Fibroblast of gingiva (primary cell): Measurements from ENCODE around the gene ANKRD37.

Experiments used
- DNase-seq: peaks from one replicate; pipeline ENCODE4 v3.0.0-alpha.2; 2011; ENCODE audit warnings: low read depth

Gene ANKRD37

DNA sequence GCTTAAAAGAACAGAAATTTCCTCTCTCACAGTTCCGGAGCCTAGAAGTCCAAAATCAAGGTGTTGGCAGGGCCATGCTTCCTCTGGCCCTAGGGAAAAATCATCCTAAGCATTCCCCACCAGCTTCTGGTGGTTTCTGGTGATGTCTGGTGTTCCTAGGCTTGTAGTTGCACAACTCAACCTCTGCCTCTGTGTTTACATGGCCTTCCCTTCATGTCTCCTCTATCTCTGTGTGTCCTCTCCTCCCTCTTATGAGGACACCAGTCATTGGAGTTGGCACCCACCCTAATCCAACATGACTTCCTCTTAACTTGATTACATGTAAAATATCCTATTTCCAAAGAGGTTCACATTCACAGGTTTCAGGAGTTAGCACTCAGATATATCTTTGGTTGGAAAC lies 16.3 kb upstream of the ANKRD37 start:
- DNase-seq: no peak

DNA sequence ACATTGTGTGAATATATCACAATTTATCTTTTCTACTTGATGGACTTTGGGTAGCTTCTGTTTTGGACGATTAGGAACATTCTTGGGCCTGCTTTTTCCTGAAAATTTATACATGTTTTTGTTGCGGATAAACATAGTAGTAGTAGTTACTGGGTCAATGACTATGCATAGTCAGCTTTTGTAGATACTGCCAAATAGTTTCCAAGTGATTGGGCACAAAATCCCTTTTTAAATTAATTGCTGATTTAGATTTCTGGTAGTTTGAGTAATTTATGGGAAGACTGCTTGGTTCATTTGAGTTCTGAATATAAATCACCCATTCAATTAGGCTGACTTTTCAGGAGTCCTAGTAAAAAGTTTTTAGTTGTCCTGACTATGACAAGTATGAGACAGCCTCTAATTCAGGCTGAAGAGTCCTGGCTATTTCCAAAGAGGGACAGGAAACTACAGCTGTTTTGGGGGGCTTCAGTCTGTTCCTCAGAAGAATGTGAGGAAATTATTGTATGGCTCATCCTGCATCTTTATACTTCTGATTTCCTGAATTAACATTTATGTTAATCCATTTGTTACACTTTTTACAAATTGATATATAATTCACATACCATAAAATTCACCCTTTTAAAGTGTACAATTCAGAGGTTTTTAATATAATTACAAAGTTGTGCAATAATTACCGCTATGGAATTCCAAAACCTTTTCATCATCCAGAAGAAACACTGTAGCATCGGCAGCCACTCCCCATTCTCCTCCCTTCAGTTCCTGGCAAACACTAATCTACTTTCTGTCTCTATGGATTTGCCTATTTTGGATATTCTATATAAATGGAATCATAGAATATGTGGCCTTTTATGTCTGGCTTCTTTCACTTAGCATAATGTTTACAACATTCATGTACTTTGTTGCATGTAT lies 15.1 kb upstream of the ANKRD37 start:
- peak; percentile 18 for DNase-seq

DNA sequence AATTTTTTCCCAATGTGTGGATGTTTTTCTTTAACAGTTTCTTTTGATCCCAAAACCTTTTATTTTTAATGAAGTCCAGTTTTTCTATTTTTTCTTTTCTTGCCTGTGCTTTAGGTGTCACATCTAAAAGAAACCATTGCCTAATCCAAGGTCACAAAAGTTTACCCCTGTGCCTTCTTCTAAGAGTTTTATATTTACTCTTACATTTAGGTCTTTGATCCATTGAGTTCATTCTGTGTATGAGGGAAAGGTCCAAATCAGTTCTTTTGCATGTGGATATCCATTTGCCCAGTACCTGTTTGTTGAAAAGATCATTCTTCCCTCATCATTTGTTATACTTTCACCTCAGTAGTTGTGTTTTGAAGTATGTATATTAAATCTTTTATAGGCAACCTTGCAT lies 13.9 kb upstream of the ANKRD37 start:
- DNase-seq: no peak

DNA sequence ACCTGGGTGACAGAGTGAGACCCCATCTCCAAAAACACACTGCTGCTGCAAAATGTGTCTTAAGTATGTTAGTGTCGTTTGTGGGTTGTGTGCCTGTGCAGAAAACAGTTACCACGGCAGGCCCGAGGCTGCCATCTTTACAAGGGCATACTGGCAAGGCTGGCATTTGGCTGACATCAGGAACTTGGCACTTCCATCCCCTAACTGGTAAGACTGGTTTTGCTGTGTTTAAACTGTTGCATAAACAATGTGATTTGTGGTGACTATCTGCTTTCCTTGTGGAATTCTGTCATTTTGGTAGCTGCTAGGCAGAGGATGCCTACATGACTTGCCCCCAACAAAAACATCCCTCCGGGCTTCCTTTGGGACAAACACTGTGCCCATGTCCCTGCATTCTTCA lies 13.2 kb upstream of the ANKRD37 start:
- DNase-seq: no peak

DNA sequence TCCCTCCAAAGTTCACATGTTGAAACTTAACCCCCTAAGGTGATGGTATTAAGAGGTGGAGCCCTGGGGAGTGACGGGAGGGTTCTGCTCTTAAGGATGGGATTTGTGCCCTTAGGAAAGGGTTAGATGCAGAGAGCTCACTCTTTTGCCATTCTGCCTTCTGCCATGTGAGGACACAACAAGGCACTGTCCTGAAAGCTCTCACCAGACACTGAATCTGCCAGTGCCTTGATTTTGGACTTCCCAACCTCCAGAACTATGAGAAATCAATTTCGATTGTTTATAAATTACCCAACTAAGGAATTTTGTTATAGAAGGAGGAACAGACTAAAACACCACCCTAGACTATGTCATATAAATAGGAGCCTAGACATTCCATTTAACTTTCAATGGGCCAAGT lies 12.6 kb upstream of the ANKRD37 start:
- DNase-seq: no peak

DNA sequence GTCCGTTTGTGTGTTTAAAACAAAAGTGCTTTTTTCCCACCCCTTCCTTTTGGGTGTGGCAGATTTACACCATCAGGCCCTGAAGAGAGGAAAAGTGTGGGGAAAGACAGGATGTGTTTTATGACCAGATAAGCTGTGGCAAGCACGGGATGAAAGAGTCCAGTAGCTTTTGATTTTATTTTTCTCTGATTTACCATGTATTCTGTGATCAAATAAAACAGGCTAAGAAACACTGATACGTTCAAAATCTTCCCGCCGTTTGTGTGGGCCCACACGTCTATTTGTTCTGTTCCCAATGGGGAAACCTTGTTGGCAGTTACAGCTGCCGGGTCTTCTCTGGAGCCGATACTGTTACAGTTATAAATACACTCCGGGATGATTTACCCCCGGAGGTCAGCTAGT lies 11.7 kb upstream of the ANKRD37 start:
- DNase-seq: no peak

DNA sequence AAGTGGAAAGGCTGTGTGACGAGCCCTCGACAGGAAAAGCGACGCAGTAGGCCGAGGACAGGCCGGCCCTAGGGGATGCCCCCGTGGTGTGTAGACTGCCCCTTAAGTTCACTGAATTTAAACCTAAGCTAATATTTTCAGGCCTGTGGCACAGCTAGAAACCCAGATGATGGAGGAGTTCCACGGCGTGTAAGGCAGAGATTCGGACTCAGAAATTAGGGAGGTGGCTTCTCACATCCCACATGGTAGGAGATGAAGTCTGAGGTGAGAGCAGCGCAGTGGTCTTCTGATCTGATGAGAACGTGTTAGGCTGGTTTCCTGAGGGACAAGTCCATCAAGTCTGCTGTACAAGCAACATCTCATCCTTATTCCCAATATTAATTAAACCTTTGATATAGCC lies 8.7 kb upstream of the ANKRD37 start:
- no peak for DNase-seq

DNA sequence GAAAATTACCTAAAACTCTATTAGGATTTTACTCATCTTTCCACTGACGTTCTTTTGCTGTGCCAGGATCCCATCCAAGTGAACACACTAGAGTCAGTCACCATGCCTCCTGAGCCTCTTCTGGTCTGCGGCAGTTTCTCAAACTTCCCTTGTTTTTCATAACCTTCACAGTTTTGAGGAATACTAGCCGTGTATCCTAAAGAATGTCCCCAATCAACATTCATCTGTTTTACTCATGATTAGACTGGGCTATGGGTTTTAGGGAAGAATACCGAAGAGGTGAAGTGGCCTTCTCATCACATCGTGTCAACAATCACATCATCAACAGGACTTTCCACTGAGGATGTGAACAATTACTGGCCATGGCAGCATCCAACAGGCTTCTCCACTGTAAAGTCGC lies 5.7 kb upstream of the ANKRD37 start:
- no peak for DNase-seq

DNA sequence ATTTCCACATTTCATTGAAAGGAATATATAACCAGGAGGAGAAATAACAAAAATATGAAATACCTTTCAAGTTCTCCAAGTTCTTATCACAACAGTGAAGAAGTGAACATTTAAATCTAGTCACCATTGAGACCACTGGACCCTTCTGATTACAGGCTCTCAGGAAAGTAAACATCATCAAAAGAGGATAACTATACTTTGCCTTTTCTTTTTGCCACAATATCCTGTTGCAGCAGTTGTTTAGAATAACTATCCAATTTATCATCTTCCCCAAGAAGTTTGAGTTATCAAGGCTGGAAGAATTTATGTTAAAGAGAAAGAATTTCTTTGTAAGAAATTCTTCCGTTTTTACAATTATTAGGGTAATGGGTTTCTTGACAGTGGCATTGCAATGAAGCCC lies 4.5 kb upstream of the ANKRD37 start:
- no peak for DNase-seq

DNA sequence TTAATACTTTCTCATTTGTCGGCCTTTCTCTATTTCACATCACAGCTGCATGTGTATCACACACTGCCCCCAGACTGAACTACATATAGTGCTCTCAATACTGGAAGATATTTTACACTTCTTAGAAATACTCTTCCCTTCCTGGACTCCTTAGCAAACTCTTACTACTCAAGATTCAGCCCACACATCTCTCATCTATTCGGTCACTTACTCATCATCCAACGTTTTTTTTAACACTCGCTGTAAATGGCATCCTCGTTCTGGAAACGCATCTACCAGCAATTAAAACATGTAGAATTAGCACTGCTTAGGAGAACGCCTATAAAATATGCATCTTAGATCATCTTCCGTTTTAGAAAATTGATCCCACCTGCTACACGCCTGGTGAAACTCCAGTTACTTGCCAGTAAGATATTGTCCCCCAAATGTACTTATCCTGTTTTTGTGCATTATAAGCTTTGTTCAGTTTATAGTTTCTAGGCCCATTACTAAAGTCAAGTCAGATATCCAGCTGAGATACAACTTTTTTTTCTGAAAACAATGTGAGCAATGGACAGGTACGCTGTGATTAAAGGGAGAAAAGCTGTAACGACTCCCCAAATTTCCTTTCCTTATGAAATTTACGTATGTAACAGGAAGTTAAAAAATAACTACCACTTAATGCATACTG lies 1.9 kb upstream of the ANKRD37 start:
- DNase-seq: no peak

DNA sequence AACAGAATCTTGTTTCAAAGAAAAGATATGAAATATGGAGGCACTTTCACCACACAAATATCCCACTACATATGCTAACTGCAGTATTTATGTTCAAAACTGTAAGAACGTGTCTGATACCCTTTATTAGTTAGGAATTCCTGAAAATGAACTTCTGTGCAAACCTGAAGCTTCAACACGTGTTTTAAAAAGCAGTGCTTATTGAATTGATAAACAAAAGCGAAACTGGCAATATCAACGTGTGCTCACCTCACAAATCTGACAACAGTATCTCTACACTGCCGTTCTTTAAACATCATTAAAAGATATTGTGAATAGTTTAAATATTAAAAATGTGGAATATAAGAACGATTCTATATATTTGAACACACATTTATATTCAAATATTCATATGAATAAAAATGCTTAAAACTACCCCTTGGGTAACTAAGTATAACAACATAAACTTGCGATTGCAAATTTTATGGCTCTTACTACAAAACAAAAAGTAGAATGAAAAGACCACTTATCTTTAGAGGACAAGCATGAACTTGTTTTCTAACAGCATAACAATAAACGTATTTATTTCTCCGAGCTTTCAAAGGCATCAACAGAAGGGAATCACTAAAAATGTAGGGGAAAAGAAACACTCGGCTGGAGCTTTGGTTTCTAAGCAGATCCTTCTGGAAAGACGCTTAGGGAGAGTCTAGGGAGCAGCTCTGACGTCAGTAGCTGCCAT lies 1.2 kb upstream of the ANKRD37 start, which contains the start of gene LRP2BP:
Gene LRP2BP, minus strand, starts transcription at position 687 of the 718 bp plus-strand sequence. CDS start 17,738 bp downstream, outside the sequence.
- no peak for DNase-seq

DNA sequence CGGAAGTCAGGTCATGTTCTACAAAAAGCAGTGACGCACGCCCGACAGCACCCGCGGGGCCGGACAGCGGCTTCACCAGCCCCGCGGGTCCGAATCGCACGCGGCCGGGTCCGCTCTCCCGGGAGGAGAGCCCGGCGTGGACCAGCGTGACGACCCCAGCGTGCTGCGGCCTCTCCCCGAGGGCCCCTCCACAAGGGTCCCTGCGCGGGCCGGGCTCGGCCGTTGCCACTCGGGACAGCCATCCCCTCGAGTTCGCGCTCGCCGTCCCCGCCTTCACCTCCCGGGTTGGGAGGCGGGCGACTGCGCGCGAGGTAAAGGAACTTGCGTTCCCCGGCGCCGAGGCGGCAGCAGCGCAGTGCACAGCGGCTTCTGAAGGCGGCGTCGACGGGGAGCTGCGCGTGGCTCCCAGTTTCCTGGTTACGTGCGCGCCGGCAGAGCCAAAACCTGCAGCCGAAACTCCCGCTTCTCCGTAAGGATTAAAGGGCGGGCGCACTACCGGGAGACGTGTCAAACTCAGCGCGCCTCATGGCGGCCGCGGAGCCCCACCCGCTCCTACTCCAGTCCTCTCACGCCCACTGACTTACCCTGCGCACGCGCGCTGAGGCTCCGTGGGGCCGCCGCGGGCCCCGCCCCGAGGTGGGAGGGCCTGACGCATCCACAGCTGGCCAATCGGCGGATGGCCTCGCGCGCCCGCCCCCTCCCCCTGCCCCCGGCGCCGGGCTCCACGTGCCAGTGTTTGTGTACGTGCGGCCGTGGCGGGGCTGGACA lies 501 bp upstream of the ANKRD37 start:
- DNase-seq: peak; percentile 96

DNA sequence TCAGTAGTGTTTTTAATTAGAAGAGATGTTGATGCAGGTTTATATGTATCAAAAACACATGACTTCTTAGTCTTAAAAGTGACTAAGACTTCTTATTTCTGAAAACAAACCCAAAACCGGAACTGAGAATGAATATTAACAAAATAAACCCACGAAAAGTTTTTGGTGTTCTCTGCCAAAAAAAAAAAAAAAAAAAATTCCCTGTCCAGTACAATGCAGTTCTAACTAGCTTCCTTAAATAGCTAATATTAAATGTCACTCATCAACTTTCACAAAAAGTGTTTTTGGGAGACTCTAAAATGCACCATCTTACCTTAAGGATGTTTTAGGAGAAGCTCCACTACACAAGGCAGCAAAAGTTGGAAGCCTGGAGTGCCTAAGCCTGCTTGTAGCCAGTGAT lies 2.0 kb downstream of the ANKRD37 start:
- no peak for DNase-seq

DNA sequence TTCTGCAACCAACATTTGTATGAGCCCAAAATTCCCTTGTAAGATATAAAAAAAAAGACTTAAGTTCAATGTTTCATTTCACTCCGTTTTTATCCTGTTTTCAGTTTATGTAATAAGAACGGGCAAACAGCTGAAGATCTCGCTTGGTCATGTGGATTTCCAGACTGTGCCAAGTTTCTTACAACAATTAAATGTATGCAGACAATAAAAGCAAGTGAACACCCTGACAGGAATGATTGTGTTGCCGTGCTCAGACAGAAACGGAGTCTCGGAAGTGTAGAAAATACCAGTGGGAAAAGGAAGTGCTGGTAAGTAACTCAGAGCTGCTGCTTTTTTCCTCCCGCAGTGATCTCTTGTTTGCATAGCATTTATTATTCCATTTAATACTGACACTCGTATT lies 2.8 kb downstream of the ANKRD37 start:
- no peak for DNase-seq

DNA sequence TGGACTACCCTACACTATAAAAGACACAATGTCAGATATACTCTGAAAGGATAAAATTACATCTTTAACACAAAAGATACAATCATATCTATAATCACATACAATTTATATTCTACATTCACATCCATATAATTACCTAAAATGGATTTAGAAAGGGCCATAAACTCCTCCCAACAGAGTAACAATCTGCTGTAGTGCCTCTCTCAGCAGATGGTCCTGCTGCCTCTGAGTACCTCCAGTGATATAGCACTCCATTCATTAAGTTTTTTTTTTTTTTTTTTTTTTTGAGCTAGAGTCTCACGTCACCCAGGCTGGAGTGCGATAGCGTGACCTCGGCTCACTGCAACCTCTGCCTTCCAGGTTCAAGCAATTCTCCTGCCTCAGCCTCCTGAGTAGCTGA lies 7.4 kb downstream of the ANKRD37 start:
- no peak for DNase-seq

DNA sequence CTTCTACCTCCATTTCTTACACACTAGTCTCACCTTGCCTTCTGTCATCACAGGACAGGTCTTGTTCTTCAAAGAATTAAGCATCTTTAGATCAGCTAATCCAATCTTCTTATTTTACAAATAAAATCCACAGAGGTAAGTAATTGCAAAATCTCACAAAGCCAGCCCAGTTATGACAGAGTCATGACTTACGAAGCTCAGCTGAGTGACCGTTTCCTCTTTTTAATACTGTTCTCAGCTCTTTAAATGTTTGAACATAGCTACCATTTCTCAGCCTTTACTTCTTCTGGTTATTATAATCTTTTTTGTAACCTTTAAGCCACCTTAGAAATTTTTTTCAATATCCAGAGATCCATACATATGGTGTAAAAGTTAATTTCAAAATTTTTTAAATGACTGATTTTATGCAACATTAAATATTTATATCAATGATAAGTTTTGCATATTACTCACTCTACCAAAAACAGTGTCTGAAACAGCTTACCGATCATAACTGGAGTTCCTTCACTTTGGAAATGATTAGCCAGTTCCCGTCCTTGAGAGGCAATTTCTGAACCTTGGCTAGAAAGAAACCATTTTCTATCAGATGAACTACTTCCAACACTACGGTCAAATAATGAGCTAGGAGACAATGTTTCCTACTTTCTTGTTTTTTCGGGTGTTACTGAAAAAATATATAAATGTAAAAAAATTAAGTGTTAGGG lies 8.8 kb downstream of the ANKRD37 start:
- DNase-seq: no peak

DNA sequence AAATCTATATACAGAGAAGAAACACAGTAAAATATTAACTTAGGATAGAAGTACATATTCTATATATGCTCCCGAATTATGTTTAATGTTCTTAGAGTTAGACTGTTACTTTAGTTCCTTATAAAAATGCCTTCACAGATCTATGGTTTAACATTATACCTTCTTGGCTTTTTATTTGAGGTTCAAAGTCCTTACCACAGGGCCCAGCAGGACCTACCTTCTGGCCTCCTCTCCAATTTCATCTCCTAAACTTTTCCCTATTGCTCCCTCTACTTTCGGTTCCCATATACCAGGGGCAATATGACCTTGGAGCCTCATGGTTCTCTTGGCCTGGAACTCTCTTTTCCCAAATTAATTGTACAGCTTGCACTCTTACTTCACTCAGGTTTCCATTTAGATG lies 11.8 kb downstream of the ANKRD37 start:
- DNase-seq: no peak

DNA sequence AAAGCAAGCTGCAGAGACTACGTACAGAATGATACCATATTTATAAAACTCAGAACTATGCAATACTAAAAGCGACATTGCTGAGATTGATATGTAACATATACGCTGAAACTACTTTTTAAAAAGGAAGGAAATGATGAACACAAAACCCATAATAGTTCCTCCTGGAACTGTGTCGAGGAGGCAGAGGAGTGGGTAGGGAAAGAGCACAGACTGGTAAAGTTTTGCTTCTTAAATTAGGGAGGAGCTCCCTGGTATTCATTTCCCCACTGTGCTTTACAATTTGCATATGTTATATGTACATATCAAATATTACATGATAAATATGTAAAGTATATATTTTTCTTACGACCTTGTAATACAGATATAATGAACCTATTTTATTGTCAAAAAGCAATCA lies 15.2 kb downstream of the ANKRD37 start:
- no peak for DNase-seq

DNA sequence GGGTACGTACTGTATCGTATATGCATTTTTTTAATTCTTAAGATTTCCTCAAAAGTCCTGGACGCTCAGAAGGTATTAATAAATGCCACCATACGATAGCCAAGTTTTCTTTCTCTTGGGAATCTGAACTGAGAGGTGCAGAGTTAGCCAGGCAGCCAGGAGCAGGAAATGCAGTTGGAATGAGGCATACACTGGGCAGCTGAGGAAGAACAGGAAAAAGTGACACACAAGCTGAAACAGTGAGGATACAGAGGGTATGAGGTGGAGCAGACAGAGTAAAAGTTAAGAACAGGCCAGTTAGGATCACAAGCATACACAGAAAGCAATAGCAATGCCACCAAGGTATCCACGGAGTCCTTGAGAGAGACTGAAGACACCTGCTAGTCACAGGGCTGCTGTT lies 15.8 kb downstream of the ANKRD37 start:
- DNase-seq: no peak

DNA sequence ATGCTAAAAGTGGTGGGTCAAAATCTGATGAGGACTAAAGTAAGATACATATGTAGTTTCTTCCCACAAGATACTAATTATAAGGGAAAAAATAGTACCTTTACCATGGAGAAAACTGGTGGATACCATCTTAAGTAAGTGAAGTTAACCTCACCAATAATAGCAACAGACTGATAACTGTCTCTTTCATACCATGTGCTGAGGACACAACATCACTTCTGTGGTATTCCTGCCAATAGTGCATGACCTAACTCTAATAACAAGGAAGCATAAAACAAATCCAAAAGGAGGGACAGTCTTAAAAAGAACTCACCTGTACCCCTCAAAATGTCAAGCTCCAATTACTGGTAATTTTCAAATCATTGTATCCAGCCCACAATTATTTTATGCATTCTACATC lies 20.3 kb downstream of the ANKRD37 start:
- no peak for DNase-seq

DNA sequence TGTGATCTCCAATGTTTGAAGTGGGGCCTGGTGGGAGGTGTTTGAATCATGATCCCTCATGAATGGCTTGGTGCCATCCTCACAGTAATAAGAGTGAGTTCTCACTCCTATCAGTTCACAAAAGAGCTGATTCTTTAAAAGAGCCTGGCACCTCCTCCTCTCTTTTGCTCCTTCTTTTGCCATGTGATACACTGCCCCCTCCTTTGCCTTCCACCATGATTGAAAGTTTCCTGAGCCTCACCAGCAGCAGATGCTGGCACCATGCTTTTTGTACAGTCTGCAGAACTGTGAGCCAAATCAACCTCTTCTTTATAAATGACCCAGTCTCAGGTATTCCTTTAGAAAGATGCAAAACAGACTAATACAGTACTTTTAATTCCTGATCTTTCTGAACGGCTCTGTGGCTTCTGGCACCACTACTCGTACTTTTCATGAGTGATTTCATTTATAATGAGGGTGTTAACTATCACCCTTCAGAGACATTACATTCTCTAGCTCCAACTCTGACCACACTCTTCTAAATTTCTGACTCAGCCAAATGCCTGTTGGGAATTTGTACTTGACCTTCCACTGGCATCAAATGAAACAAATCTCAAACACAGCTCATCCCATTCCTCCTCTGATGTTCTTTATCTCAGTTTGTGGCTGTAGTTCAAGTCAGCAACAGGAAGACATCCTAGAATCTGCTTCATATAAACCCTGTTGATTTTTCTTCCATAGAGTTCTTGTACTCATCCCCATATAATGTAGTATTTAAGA lies 24.9 kb downstream of the ANKRD37 start:
- DNase-seq: peak; percentile 8
